Motor neuron (in vitro differentiated cells): Measurements from ENCODE around the gene ZNF234. TPM values are rescaled to one million over a fixed set of nuclear protein-coding genes. Genes with fewer than 3 reads are reported as not detected.
"Not testable (repeated sequence)": the region's sequence is repeated elsewhere in the genome, so short reads cannot be mapped to it uniquely, and the experiment has no call there.

Experiments used
- ATAC-seq, 8 experiments: fragments of 200-7000 bp; cut with Tn5 transposase; replicated peaks in 6 of 8; 2 replicates each; pipeline ENCODE4 v1.8.0; 2021; ENCODE audit warnings: mild to moderate bottlenecking in 8 of 8, moderate library complexity in 8 of 8
- H3K27ac ChIP-seq, 2 donors: fragments of 250-450 bp; sonication (Bioruptor Pico); 2 replicates each; pipeline ENCODE4 v1.9.0; 2021; ENCODE audit warnings: antibody characterized with exemption in 2 of 2, mild to moderate bottlenecking in 2 of 2, moderate library complexity in 1 of 2
- H3K4me1 ChIP-seq, 2 donors: fragments of 250-450 bp; sonication (Bioruptor Pico); replicated peaks in 1 of 2; 2 replicates each; pipeline ENCODE4 v1.6.1; 2021; ENCODE audit warnings: antibody characterized with exemption in 2 of 2, mild to moderate bottlenecking in 2 of 2, moderate library complexity in 1 of 2
- H3K4me3 ChIP-seq, 5 donors: fragments of 250-450 bp; sonication (Bioruptor Pico); 2 replicates each; pipeline ENCODE4 v1.9.0; 2021; ENCODE audit warnings: antibody characterized with exemption in 5 of 5, mild to moderate bottlenecking in 5 of 5, moderate library complexity in 4 of 5
- WGBS, 10 experiments: fragments of 450-650 bp; shearing (Covaris generic); methylation state at CpG; one replicate each; pipeline ENCODE4 v1.0.0; 2022; 5-methylcytosine and 5-hydroxymethylcytosine counted together
- in situ Hi-C, 9 experiments: fragments of 400-800 bp; cut with MboI; loops; one replicate each; pipeline ENCODE4 v1.15.0; 2021; ENCODE audit warnings: low sequenced_read_pairs in 9 of 9, low pct_unique_long_range_greater_than_20kb in 2 of 9; ENCODE audit not compliant: unreplicated experiment in 9 of 9
- total RNA-seq, 8 experiments: library from RNA; unstranded; fragments of 300-600 nt; gene quantifications; 2 replicates each; pipeline versions ENCODE4 v1.2.3 to v1.2.4, GENCODE V29; 2022

The ZNF234 gene
- total RNA-seq, 8 experiments from 2014 or later: 9.4 to 15.1 (median 11.2) TPM

DNA sequence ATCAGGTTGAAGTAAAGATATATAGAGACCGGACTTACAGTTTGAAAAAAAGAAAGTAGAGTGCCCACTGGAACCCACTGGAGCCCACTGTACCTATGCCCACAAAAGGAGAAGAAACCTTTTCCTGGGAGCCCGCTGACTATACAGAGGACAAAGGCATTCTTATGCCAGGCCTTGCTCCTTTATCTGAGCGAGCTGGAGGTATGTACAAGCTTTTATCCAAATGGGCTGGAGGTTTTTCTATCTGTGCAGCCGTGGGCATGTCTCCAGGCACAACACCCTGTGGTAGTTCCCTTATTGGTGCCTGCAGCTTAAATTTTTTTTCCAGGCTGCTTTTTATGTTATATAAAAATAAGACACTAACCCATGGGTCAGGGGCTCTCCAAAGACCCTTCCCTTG, 8.4 kb downstream of the ZNF234 start:
- in situ Hi-C loops: no loop called here
- H3K27ac ChIP-seq: no peak overlapping the region
- no peak for ATAC-seq
- no peaks in the 10 kb centered on the region for H3K4me1 ChIP-seq
- 40 to 100% (median 93%) methylated on average over 1 to 3 of the region's 4 CpGs; no CpG with 5 or more reads in 5 of the 10 experiments for WGBS, 10 experiments
- H3K4me3 ChIP-seq: no peak overlapping the region

DNA sequence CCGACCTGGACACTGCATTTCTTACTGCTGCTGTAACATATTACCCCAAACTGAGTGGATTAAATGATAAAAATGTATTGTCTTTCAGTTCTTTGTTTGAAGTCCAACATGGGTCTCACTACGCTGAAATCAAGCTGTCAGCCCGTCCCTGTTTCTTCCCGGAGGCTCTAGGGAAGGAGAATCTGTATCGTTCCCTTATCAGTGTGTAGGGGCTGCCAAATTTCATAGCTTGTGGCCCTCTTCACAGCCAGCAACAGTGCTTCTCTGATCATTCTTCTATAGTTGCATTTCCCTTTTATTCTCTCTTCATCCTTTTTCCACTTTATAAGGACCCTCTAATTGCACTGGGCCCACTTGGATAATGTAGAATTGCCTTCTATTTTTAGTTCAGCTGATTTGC, 10.1 kb downstream of the ZNF234 start:
- Histone ChIP-seq H3K4me1 (no peaks in the 10 kb centered on the region), H3K27ac (no peak overlapping the region), H3K4me3 (no peak overlapping the region)
- in situ Hi-C loops: no loop called here
- WGBS, 10 experiments: 88 to 100% (median 98%) methylated on average over 1 to 4 of the region's 5 CpGs; no CpG with 5 or more reads in 2 of the 10 experiments
- ATAC-seq: no peak

DNA sequence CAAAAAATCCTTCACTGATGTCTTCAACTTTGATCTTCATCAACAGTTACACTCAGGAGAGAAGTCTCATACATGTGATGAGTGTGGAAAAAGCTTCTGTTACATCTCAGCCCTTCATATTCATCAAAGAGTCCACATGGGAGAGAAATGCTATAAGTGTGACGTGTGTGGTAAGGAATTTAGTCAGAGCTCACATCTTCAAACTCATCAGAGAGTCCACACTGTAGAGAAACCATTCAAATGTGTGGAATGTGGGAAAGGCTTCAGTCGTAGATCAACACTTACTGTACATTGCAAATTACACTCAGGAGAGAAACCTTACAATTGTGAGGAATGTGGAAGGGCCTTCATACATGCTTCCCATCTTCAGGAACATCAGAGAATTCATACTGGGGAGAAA, 15.1 kb downstream of the ZNF234 start:
- no peak overlapping the region for H3K27ac ChIP-seq
- H3K4me3 ChIP-seq: no peak overlapping the region
- in situ Hi-C loops: no loop called here
- WGBS, 10 experiments: 78 to 100% (median 100%) methylated on average over 1 to 2 of the region's 2 CpGs; no CpG with 5 or more reads in 2 of the 10 experiments
- H3K4me1 ChIP-seq: no peaks in the 10 kb centered on the region
- no peak for ATAC-seq

DNA sequence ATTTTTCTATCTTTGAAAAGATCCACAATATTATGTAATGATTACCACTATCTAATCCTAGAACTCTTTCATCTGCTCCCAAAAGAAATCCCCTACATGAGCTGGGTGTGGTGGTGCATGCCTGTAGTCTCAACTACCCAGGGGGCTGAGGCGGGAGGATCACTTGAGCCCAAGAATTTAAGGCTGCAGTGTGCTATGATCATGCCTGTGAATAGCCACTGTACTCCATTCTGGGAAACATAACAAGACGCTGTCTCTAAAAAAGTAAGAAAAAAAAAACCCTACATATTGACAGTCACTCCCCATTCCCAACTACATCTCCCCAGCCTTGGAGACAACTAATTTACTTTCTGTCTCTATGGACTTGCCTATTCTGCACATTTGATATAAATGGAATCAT, 22.4 kb downstream of the ZNF234 start:
- in situ Hi-C loops: no loop called here
- Histone ChIP-seq H3K4me1 (peaks cover 10 to 20% of the 10 kb centered on the region in 2 donors), H3K4me3 (no peak overlapping the region), H3K27ac (no peak overlapping the region)
- no peak for ATAC-seq
- 0 to 100% (median 100%) methylated on average over 1 to 2 of the region's 2 CpGs; no CpG with 5 or more reads in 3 of the 10 experiments for WGBS, 10 experiments

DNA sequence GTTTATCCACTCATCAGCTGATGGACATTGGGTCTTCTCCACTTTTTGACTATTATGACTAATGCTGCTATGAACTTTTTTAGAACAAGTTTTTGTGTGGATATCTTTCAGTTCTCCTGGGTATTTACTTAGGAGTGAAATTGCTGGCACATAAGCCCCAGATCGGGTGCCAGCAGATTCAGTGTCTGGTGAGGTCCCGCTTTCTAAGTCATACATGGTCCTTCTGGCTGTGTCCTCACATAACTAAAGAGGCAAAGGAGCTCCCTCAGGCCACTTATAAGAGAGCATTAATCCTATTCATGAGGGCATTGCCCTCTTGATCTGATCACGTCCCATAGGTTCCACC, 22.9 kb downstream of the ZNF234 start:
- in situ Hi-C loops: no loop called here
- ATAC-seq: no peak
- WGBS, 10 experiments: 20 to 100% (median 69%) methylated on average over 1 to 3 of the region's 3 CpGs; no CpG with 5 or more reads in 4 of the 10 experiments
- Histone ChIP-seq H3K4me3 (peak overlapping the region; percentile 17 to 98 (median 76)), H3K4me1 (peaks cover 10 to 20% of the 10 kb centered on the region in 2 donors), H3K27ac (peak overlapping the region; percentile 70 to 87)

DNA sequence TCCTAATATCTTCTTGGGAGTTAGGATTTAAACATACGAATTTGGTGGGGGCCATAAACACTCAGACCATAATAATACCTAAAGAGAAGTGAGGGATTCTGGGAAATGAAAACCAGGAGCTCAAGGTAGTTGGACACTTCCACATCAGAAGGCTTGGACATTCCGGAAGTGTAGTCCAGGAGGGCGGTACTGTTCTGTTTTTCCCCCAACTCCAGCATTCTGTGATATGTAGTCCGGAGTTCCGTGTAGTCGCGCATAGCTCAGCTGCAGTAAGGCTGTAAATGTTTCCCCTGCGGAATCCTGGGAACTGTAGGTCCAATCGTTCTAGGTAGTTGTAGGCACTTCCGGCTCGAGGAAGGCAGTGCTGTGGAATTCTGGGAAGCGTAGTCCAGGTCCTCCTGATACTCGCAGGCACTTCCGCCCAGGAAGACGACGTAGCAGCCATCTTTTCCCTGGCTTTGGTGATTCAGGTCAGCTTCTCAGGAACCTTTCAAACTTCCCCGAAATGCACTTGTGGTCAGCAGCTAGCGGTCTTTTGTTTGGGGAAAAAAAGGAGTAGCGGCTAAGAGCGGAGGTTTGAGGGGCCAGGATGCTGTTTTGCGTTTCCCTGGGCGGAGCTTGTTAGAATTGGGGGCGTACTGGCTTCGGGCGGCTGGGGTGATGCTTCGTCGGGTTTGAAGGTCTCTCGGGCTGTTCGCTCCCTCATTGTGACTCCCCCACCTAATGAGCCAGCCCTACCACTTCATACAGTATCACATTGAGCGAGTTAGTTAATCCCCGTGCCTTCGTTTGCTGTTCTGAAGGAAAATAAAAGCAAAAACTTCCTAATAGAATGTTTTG, 23.5 kb downstream of the ZNF234 start, which contains the start of gene ZNF226:
Gene ZNF226, plus strand, starts transcription at position 428 of the 840 bp plus-strand sequence. CDS start 4,981 bp downstream, outside the sequence.
- Histone ChIP-seq H3K27ac (peak within 1 kb of the TSS; percentile 88 to 95), H3K4me3 (peak within 1 kb of the TSS; percentile 66 to 98 (median 82)), H3K4me1 (peaks cover 10 to 20% of the 10 kb centered on the region in 2 donors)
- ATAC-seq: peak; percentile 94 to 99 (median 98)
- WGBS, 10 experiments: 0 to 5% (median 1%) methylated on average over 4 to 18 of the region's 32 CpGs
- in situ Hi-C loops: no loop called here

DNA sequence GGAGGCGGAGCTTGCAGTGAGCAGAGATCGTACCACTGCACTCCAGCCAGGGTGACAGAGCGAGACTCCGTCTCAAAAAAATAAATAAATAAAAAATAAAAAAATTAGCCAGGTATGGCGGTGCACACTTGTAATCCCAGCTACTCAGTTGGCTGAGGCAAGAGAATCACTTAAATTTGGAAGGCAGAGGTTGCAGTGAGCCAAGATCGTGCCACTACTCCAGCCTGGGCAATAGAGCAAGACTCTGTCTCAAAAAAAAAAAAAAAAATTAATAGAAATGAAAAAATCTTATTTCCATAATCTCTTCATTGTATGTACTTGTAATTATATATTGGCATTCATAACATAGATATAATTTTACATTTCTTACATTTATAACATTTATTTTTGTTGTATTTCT, 29.3 kb downstream of the ZNF234 start:
- ATAC-seq, H3K27ac ChIP-seq, in situ Hi-C loops, H3K4me3 ChIP-seq: not testable (repeated sequence)
- peaks cover 7 to 17% of the 10 kb centered on the region in 2 donors for H3K4me1 ChIP-seq
- 75 to 100% (median 100%) methylated on average over 1 to 6 of the region's 6 CpGs; no CpG with 5 or more reads in 1 of the 10 experiments for WGBS, 10 experiments

DNA sequence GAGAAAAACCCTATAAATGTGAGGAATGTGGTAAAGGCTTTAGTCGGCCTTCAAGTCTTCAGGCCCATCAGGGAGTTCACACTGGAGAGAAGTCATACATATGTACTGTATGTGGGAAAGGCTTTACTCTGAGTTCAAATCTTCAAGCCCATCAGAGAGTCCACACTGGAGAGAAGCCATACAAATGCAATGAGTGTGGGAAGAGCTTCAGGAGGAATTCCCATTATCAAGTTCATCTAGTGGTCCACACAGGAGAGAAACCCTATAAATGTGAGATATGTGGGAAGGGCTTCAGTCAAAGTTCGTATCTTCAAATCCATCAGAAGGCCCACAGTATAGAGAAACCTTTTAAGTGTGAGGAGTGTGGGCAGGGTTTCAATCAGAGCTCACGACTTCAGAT, 35.2 kb downstream of the ZNF234 start:
- Histone ChIP-seq H3K27ac (no peak overlapping the region), H3K4me3 (no peak overlapping the region), H3K4me1 (no peaks in the 10 kb centered on the region)
- ATAC-seq: no peak
- in situ Hi-C loops: no loop called here
- 83 to 100% (median 100%) methylated on average over 1 to 3 of the region's 3 CpGs; no CpG with 5 or more reads in 2 of the 10 experiments for WGBS, 10 experiments

DNA sequence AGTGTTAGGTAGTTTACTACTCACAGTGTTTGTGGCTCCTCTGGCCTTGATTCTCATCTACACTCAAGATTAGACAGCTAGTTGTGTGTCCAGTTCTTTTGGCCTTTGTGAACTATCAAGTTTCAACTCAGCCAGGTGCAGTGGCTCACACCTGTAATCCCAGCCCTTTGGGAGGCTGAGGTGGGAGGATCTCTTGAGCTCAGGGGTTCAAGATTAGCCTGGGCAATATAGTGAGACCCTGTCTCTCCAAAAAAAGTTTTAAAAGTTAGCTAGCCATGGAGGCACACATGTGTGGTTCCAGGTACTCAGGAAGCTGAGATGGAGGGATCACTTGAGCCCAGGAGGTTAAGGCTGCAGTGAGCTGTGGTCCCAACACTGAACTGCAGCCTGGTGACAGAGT, 39.6 kb downstream of the ZNF234 start:
- ATAC-seq: no peak
- in situ Hi-C loops: no loop called here
- H3K4me3 ChIP-seq: no peak overlapping the region
- no peaks in the 10 kb centered on the region for H3K4me1 ChIP-seq
- H3K27ac ChIP-seq: no peak overlapping the region

DNA sequence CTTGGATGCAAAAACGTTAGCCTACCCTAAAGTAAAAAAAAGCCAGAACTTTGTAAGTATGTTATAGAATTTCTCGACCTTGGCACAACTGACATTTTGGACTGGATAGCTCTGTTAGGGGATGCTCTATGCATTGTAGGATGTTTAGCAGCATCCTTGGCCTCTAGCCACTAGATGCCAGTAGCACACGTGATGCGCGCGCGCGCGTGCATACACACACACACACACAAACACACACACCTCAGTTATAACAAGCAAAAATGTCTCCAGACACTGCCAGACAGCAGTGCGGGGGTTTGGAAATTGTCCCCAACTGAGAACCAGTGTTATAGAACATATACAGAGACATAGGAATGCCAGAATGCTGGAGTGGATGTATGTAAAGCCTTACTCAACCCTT, 40.8 kb downstream of the ZNF234 start:
- Histone ChIP-seq H3K4me1 (no peaks in the 10 kb centered on the region), H3K27ac (no peak overlapping the region), H3K4me3 (no peak overlapping the region)
- in situ Hi-C loops: no loop called here
- no peak for ATAC-seq
- WGBS, 10 experiments: 53 to 96% (median 75%) methylated on average over 1 to 10 of the region's 10 CpGs; no CpG with 5 or more reads in 1 of the 10 experiments

DNA sequence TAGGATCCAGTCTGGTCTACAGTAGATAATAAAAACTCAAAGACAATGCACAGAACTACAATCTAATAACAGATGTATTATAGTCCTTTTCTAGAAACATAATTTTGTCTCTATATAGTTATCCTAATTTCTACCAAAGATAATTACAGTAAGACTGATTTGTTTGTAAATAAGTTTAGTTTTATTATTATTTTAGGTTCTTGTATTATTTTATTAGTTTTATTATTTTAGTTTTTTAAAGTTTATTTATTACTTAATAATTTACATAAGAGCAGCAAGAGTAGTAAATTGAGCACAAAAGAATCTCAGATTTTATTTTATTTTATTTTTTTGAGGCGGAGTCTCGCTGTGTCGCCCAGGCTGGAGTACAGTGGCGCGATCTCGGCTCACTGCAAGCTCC, 48.7 kb downstream of the ZNF234 start:
- Histone ChIP-seq H3K4me3 (no peak overlapping the region), H3K27ac (no peak overlapping the region), H3K4me1 (no peaks in the 10 kb centered on the region)
- in situ Hi-C loops: no loop called here
- no peak for ATAC-seq
- 75 to 100% (median 94%) methylated on average over 2 to 6 of the region's 6 CpGs; no CpG with 5 or more reads in 1 of the 10 experiments for WGBS, 10 experiments

DNA sequence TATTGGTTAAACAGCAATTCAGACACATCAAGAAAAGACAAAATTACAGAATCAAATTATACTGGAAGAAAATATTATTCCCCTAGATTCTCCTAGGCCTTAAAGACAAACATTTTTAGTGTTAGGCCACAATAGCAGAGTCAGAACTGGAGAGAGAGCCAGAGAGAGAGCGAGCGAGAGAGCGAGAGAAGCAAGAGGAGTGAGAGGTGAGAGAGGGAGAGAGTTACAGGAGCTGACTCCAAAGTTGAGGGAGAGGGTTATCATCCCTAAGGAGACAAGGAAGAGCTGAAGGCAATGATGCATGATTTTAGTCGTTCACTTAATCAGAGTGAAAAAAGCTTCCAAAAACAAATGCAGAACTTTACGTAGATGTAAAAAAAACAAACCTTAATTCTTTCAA, 50.8 kb downstream of the ZNF234 start:
- WGBS, 10 experiments: 48 to 93% (median 78%) methylated on average over 4 to 5 of the region's 5 CpGs; no CpG with 5 or more reads in 1 of the 10 experiments
- H3K4me1 ChIP-seq: no peaks in the 10 kb centered on the region
- no peak overlapping the region for H3K4me3 ChIP-seq
- in situ Hi-C loops: no loop called here
- ATAC-seq: no peak
- H3K27ac ChIP-seq: no peak overlapping the region

DNA sequence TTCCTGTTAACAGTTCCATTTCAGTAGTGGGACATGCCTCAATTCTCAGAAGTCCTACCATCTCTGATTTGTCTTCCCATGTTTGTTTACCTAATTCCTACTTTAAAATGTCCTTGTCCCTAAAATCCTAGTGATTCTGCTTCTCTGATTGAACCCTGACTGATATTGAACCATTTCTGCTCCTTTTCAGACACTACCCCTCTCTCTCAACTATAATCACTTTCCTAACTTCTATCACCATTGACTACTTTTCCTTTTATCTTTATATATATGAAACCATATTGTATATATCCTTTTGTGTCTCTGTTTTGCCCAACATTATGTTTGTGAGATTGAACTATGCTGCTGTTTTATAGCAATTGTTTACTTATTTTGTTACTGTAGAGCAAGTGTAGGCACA, 55.4 kb downstream of the ZNF234 start:
- no peak overlapping the region for H3K27ac ChIP-seq

DNA sequence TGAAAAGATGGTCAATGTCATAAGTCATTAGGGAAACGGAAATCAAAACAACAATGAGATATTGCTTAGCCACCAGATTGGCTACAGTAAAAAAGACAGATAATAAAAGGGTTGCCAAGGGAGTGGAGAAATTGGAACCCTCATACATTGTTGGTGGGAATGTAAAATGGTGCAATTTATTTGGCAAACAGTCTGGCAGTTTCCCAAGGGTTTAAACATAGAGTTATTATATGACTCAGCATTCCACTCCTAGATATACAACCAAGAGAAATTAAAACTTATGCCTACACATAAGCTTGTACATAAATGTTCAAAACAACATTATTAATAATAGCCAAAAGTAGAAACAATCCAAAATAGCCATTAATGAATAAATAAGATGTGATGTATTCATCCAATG, 61.1 kb downstream of the ZNF234 start:
- in situ Hi-C loops: no loop called here
- Histone ChIP-seq H3K4me3 (no peak overlapping the region), H3K4me1 (no peaks in the 10 kb centered on the region), H3K27ac (no peak overlapping the region)
- 29 to 100% (median 90%) methylated on average over 1 of the region's 1 CpG; no CpG with 5 or more reads in 1 of the 10 experiments for WGBS, 10 experiments
- ATAC-seq: no peak

More for the DNA sequence above, 55.4 kb downstream of the ZNF234 start:
- no peaks in the 10 kb centered on the region for H3K4me1 ChIP-seq
- in situ Hi-C loops: no loop called here
- no peak overlapping the region for H3K4me3 ChIP-seq
- no peak for ATAC-seq
